K562 (cell line): Measurements from ENCODE around the gene NBDY.

Experiments used
- KDM1A ChIP-seq, 2 experiments: fragments of 450-650 bp; IDR thresholded peaks; 2 replicates each; pipeline ENCODE4 v1.6.1; 2016; ENCODE audit warnings: mild to moderate bottlenecking in 2 of 2
- NFRKB ChIP-seq: fragments of 450-650 bp; IDR thresholded peaks from 2 replicates; pipeline ENCODE4 v1.6.1; 2016; ENCODE audit warnings: low read depth
- NFXL1 ChIP-seq: fragments of 450-650 bp; formaldehyde crosslinking; IDR thresholded peaks from 2 replicates; pipeline ENCODE4 v1.4.0; 2021; ENCODE audit warnings: mild to moderate bottlenecking
- TAF1 ChIP-seq: IDR thresholded peaks from 2 replicates; pipeline ENCODE4 v1.6.1; 2011; ENCODE audit warnings: mild to moderate bottlenecking, low read length, moderate library complexity; ENCODE audit not compliant: insufficient read depth, control insufficient read depth, severe bottlenecking; ENCODE audit errors: extremely low read depth
- ZZZ3 ChIP-seq: fragments of 450-650 bp; IDR thresholded peaks from 2 replicates; pipeline ENCODE4 v1.6.1; 2016; ENCODE audit warnings: antibody characterized with exemption, mild to moderate bottlenecking, moderate library complexity
- TF ChIP-seq, protein P1 (sequence below): sonication (generic); formaldehyde crosslinking; IDR thresholded peaks from 2 replicates; pipeline ENCODE4 v1.8.0; 2023; ENCODE audit warnings: missing genetic modification reagents, mild to moderate bottlenecking, borderline replicate concordance
- TF ChIP-seq, protein P2 (sequence below), 3 experiments: IDR thresholded peaks in 2 of 3; conservative IDR thresholded peaks in 1 of 3; 2 replicates each; pipeline ENCODE4 v1.5.1; 2011 to 2012; ENCODE audit warnings: low read length in 3 of 3, mild to moderate bottlenecking in 3 of 3, control low read depth in 2 of 3, improper control_type of control experiment in 1 of 3, inconsistent platforms in 1 of 3, low read depth in 1 of 3, mixed read lengths in 1 of 3, moderate library complexity in 1 of 3; ENCODE audit not compliant: insufficient read depth in 2 of 3
- TF ChIP-seq, protein P3 (sequence below), 2 experiments: fragments of 450-650 bp in 1 of 2; sonication (generic) in 1 of 2; formaldehyde crosslinking in 1 of 2; IDR thresholded peaks in 1 of 2; conservative IDR thresholded peaks in 1 of 2; 2 replicates each; pipeline versions ENCODE4 v1.6.1 to v1.8.1; 2016 to 2023; ENCODE audit warnings: mild to moderate bottlenecking in 2 of 2, moderate library complexity in 2 of 2, inconsistent platforms in 1 of 2, missing genetic modification reagents in 1 of 2
- TF ChIP-seq, protein P4 (sequence below), 2 experiments: fragments of 450-650 bp in 1 of 2; sonication (generic) in 1 of 2; formaldehyde crosslinking in 1 of 2; IDR thresholded peaks; 2 replicates each; pipeline versions ENCODE4 v1.7.1 to v1.9.0; 2016 to 2022; ENCODE audit warnings: inconsistent platforms in 1 of 2, mild to moderate bottlenecking in 1 of 2, missing genetic modification reagents in 1 of 2

DNA sequence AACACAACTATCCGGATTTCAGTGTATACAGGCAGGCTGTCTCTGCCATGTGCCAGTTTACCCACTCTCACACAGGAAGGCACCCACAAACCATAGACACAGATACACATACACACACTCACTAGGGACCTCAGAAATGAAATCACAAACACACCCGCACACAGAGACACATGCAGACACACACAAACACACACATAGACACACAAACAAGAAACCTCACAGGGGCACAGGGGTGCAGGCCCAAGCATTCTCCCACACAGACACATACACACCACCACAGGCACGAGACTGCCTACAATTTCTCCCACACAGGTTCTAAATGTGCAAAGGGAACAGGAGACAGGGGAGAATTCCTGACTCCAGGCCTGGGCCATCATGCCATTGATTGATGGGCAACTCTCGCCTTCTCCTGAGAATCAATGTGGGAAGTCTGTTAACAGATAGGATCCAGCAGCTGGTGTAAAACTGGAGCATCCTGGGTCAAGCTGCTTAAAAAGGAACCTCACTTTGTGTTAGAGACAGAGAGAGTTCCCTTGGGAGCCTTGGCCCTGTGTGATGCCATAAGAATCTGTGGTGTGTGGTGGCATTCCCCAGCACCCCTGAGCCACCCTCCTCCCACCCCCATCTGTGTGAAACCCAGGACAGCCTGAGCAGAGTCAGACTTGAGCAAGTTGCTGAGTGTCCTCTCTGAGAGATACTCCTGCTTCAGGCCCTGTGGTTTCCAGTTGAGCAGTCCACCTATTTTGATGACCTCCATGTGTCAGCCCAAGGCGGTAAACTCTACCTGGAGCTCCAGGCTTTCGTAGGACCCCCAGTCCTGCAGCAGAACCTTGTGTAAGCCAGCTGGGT is 33.9 kb downstream of the NBDY start:
- TF ChIP-seq NFRKB = no peak
- TF ChIP-seq, protein P1, sequence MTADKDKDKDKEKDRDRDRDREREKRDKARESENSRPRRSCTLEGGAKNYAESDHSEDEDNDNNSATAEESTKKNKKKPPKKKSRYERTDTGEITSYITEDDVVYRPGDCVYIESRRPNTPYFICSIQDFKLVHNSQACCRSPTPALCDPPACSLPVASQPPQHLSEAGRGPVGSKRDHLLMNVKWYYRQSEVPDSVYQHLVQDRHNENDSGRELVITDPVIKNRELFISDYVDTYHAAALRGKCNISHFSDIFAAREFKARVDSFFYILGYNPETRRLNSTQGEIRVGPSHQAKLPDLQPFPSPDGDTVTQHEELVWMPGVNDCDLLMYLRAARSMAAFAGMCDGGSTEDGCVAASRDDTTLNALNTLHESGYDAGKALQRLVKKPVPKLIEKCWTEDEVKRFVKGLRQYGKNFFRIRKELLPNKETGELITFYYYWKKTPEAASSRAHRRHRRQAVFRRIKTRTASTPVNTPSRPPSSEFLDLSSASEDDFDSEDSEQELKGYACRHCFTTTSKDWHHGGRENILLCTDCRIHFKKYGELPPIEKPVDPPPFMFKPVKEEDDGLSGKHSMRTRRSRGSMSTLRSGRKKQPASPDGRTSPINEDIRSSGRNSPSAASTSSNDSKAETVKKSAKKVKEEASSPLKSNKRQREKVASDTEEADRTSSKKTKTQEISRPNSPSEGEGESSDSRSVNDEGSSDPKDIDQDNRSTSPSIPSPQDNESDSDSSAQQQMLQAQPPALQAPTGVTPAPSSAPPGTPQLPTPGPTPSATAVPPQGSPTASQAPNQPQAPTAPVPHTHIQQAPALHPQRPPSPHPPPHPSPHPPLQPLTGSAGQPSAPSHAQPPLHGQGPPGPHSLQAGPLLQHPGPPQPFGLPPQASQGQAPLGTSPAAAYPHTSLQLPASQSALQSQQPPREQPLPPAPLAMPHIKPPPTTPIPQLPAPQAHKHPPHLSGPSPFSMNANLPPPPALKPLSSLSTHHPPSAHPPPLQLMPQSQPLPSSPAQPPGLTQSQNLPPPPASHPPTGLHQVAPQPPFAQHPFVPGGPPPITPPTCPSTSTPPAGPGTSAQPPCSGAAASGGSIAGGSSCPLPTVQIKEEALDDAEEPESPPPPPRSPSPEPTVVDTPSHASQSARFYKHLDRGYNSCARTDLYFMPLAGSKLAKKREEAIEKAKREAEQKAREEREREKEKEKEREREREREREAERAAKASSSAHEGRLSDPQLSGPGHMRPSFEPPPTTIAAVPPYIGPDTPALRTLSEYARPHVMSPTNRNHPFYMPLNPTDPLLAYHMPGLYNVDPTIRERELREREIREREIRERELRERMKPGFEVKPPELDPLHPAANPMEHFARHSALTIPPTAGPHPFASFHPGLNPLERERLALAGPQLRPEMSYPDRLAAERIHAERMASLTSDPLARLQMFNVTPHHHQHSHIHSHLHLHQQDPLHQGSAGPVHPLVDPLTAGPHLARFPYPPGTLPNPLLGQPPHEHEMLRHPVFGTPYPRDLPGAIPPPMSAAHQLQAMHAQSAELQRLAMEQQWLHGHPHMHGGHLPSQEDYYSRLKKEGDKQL (CRISPR knock-in tag) = no peak
- no peak for TF ChIP-seq NFXL1 (CRISPR knock-in tag)
- TF ChIP-seq, protein P2, sequence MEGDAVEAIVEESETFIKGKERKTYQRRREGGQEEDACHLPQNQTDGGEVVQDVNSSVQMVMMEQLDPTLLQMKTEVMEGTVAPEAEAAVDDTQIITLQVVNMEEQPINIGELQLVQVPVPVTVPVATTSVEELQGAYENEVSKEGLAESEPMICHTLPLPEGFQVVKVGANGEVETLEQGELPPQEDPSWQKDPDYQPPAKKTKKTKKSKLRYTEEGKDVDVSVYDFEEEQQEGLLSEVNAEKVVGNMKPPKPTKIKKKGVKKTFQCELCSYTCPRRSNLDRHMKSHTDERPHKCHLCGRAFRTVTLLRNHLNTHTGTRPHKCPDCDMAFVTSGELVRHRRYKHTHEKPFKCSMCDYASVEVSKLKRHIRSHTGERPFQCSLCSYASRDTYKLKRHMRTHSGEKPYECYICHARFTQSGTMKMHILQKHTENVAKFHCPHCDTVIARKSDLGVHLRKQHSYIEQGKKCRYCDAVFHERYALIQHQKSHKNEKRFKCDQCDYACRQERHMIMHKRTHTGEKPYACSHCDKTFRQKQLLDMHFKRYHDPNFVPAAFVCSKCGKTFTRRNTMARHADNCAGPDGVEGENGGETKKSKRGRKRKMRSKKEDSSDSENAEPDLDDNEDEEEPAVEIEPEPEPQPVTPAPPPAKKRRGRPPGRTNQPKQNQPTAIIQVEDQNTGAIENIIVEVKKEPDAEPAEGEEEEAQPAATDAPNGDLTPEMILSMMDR (IDR thresholded peaks at IDR 0.05 in 2 of 3, conservative IDR thresholded peaks at IDR 0.05 in 1 of 3; ENCODE audit: insufficient read depth in 2 of 3, low read depth in 1 of 3, low read length in 3 of 3) = no peak
- TF ChIP-seq, protein P3, sequence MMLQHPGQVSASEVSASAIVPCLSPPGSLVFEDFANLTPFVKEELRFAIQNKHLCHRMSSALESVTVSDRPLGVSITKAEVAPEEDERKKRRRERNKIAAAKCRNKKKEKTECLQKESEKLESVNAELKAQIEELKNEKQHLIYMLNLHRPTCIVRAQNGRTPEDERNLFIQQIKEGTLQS (IDR thresholded peaks at IDR 0.05) = no peak
- TF ChIP-seq, protein P3 (CRISPR knock-in tag; conservative IDR thresholded peaks at IDR 0.05) = no peak
- no peak for TF ChIP-seq TAF1
- TF ChIP-seq, protein P4, sequence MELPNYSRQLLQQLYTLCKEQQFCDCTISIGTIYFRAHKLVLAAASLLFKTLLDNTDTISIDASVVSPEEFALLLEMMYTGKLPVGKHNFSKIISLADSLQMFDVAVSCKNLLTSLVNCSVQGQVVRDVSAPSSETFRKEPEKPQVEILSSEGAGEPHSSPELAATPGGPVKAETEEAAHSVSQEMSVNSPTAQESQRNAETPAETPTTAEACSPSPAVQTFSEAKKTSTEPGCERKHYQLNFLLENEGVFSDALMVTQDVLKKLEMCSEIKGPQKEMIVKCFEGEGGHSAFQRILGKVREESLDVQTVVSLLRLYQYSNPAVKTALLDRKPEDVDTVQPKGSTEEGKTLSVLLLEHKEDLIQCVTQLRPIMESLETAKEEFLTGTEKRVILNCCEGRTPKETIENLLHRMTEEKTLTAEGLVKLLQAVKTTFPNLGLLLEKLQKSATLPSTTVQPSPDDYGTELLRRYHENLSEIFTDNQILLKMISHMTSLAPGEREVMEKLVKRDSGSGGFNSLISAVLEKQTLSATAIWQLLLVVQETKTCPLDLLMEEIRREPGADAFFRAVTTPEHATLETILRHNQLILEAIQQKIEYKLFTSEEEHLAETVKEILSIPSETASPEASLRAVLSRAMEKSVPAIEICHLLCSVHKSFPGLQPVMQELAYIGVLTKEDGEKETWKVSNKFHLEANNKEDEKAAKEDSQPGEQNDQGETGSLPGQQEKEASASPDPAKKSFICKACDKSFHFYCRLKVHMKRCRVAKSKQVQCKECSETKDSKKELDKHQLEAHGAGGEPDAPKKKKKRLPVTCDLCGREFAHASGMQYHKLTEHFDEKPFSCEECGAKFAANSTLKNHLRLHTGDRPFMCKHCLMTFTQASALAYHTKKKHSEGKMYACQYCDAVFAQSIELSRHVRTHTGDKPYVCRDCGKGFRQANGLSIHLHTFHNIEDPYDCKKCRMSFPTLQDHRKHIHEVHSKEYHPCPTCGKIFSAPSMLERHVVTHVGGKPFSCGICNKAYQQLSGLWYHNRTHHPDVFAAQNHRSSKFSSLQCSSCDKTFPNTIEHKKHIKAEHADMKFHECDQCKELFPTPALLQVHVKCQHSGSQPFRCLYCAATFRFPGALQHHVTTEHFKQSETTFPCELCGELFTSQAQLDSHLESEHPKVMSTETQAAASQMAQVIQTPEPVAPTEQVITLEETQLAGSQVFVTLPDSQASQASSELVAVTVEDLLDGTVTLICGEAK (IDR thresholded peaks at IDR 0.05) = no peak
- TF ChIP-seq, protein P4 (CRISPR knock-in tag; IDR thresholded peaks at IDR 0.05) = no peak
- TF ChIP-seq ZZZ3 = no peak
- no peak for TF ChIP-seq KDM1A (IDR thresholded peaks at IDR 0.05)
